Measurements from ENCODE around the gene CSHL1.

The CSHL1 gene

GRCh38 chr17:63911041-63911635, at the start of gene CSHL1:
TSS of gene CSHL1 (minus strand) at chr17:63911258. CDS start at chr17:63911196, 62 bp downstream.
- no peak within 1 kb of the TSS for H3K27ac Mint-ChIP-seq
- ATAC-seq (no peak), DNase-seq (no peak)
- H3K4me1 Mint-ChIP-seq, result peaks cover 10% of the 10 kb centered on the region
- H3K9me3 Mint-ChIP-seq, result no peaks in the 10 kb centered on the region
- no peaks in the 10 kb centered on the region for H3K27me3 Mint-ChIP-seq
- H3K4me3 Mint-ChIP-seq, result no peak within 1 kb of the TSS

- Mint-ChIP-seq H3K27ac (no peak overlapping the region), H3K4me1 (peaks cover 22% of the 10 kb centered on the region)
These were observed 49.4 kb upstream of the CSHL1 start for GRCh38 chr17:63960430-63960829.

GRCh38 chr17:63960006-63960405, 48.9 kb upstream of the CSHL1 start:
- H3K27me3 Mint-ChIP-seq, result no peaks in the 10 kb centered on the region
- H3K9me3 Mint-ChIP-seq, result no peaks in the 10 kb centered on the region
- DNase-seq (no peak), ATAC-seq (no peak)
- no peak overlapping the region for H3K27ac Mint-ChIP-seq
- no peak overlapping the region for H3K4me3 Mint-ChIP-seq
- peaks cover 26% of the 10 kb centered on the region for H3K4me1 Mint-ChIP-seq

More at GRCh38 chr17:63960430-63960829, 49.4 kb upstream of the CSHL1 start:
- Mint-ChIP-seq H3K27me3 (no peaks in the 10 kb centered on the region), H3K4me3 (no peak overlapping the region), H3K9me3 (no peaks in the 10 kb centered on the region)
- ATAC-seq, result no peak
- DNase-seq, result no peak

GRCh38 chr17:63956296-63956920, 45.4 kb upstream of the CSHL1 start:
- Mint-ChIP-seq H3K4me1 (peaks cover 41% of the 10 kb centered on the region), H3K4me3 (no peak overlapping the region), H3K27me3 (no peaks in the 10 kb centered on the region), H3K27ac (no peak overlapping the region), H3K9me3 (no peaks in the 10 kb centered on the region)
- DNase-seq (no peak), ATAC-seq (no peak)

GRCh38 chr17:63955791-63956190, 44.7 kb upstream of the CSHL1 start:
- no peaks in the 10 kb centered on the region for H3K9me3 Mint-ChIP-seq
- no peak for ATAC-seq
- no peak overlapping the region for H3K4me3 Mint-ChIP-seq

GRCh38 chr17:63955232-63955631, 44.2 kb upstream of the CSHL1 start:
- Mint-ChIP-seq H3K4me1 (peaks cover 39% of the 10 kb centered on the region), H3K27me3 (no peaks in the 10 kb centered on the region), H3K4me3 (no peak overlapping the region), H3K9me3 (no peaks in the 10 kb centered on the region), H3K27ac (no peak overlapping the region)
- DNase-seq, result no peak
- no peak for ATAC-seq

More at GRCh38 chr17:63955791-63956190, 44.7 kb upstream of the CSHL1 start:
- no peaks in the 10 kb centered on the region for H3K27me3 Mint-ChIP-seq
- peaks cover 39% of the 10 kb centered on the region for H3K4me1 Mint-ChIP-seq
- H3K27ac Mint-ChIP-seq, result peak overlapping the region; percentile 10 to 71
- no peak for DNase-seq

GRCh38 chr17:63954402-63955063, 43.5 kb upstream of the CSHL1 start:
- no peaks in the 10 kb centered on the region for H3K9me3 Mint-ChIP-seq
- peak overlapping the region; percentile 60 to 61 for H3K4me3 Mint-ChIP-seq
- ATAC-seq, result peak; percentile 79
- H3K27me3 Mint-ChIP-seq, result no peaks in the 10 kb centered on the region
- peak in 1 of 2 donors; percentile 47 for DNase-seq
- peaks cover 39% of the 10 kb centered on the region for H3K4me1 Mint-ChIP-seq
- H3K27ac Mint-ChIP-seq, result peak overlapping the region; percentile 50

GRCh38 chr17:63950940-63951907, 40.2 kb upstream of the CSHL1 start:
- Mint-ChIP-seq H3K4me3 (no peak overlapping the region), H3K9me3 (no peaks in the 10 kb centered on the region), H3K4me1 (peaks cover 46% of the 10 kb centered on the region), H3K27me3 (no peaks in the 10 kb centered on the region), H3K27ac (no peak overlapping the region)
- DNase-seq (peak in 1 of 2 donors; percentile 43), ATAC-seq (no peak)

- H3K4me1 Mint-ChIP-seq, result peaks cover 46% of the 10 kb centered on the region
- no peak overlapping the region for H3K4me3 Mint-ChIP-seq
These were observed 38.7 kb upstream of the CSHL1 start for GRCh38 chr17:63949576-63950250.

GRCh38 chr17:63948521-63948920, 37.5 kb upstream of the CSHL1 start:
- H3K4me3 Mint-ChIP-seq, result no peak overlapping the region
- H3K4me1 Mint-ChIP-seq, result peaks cover 34% of the 10 kb centered on the region
- no peak overlapping the region for H3K27ac Mint-ChIP-seq
- ATAC-seq (no peak), DNase-seq (no peak)
- no peaks in the 10 kb centered on the region for H3K9me3 Mint-ChIP-seq
- no peaks in the 10 kb centered on the region for H3K27me3 Mint-ChIP-seq

More at GRCh38 chr17:63949576-63950250, 38.7 kb upstream of the CSHL1 start:
- Mint-ChIP-seq H3K27ac (no peak overlapping the region), H3K27me3 (no peaks in the 10 kb centered on the region), H3K9me3 (no peaks in the 10 kb centered on the region)
- ATAC-seq (no peak), DNase-seq (no peak)

- Mint-ChIP-seq H3K27ac (no peak overlapping the region), H3K4me3 (no peak overlapping the region), H3K9me3 (no peaks in the 10 kb centered on the region), H3K27me3 (no peaks in the 10 kb centered on the region), H3K4me1 (peaks cover 28% of the 10 kb centered on the region)
- DNase-seq, result no peak
- ATAC-seq, result no peak
These were observed 36.8 kb upstream of the CSHL1 start for GRCh38 chr17:63947711-63948330.

GRCh38 chr17:63946440-63947363, 35.6 kb upstream of the CSHL1 start:
- Mint-ChIP-seq H3K27ac (peak overlapping the region; percentile 82 to 94), H3K4me3 (peak overlapping the region; percentile 81 to 86), H3K4me1 (peaks cover 23% of the 10 kb centered on the region), H3K9me3 (no peaks in the 10 kb centered on the region), H3K27me3 (no peaks in the 10 kb centered on the region)
- DNase-seq (peak; percentile 74 to 77), ATAC-seq (peak; percentile 87)

GRCh38 chr17:63945784-63946439, 34.9 kb upstream of the CSHL1 start:
- H3K27me3 Mint-ChIP-seq, result no peaks in the 10 kb centered on the region
- peaks cover 23% of the 10 kb centered on the region for H3K4me1 Mint-ChIP-seq
- DNase-seq (no peak), ATAC-seq (peak; percentile 4)
- H3K4me3 Mint-ChIP-seq, result peak overlapping the region; percentile 81 to 86
- peak overlapping the region; percentile 42 to 82 for H3K27ac Mint-ChIP-seq
- no peaks in the 10 kb centered on the region for H3K9me3 Mint-ChIP-seq
